Sigmoid colon (tissue), 4 donors: ENCODE results near the gene CEP70.
"Not testable (repeated sequence)": the region's sequence is repeated elsewhere in the genome, so short reads cannot be mapped to it uniquely, and the experiment has no call there.

ENCODE experiments used
- POLR2AphosphoS5 ChIP-seq, 4 donors: sonication (generic); formaldehyde crosslinking; IDR thresholded peaks; one replicate each; pipeline ENCODE4 v1.6.1; 2017; ENCODE audit warnings: antibody characterized with exemption in 4 of 4
- TF ChIP-seq, protein P1 (sequence below), 4 experiments: fragments of 450-650 bp in 3 of 4; fragments of 200-600 bp in 1 of 4; IDR thresholded peaks; one replicate each; pipeline ENCODE4 v1.5.1; 2016 to 2019; ENCODE audit warnings: antibody characterized with exemption in 4 of 4, mild to moderate bottlenecking in 3 of 4, moderate library complexity in 2 of 4

- TF ChIP-seq, protein P1, sequence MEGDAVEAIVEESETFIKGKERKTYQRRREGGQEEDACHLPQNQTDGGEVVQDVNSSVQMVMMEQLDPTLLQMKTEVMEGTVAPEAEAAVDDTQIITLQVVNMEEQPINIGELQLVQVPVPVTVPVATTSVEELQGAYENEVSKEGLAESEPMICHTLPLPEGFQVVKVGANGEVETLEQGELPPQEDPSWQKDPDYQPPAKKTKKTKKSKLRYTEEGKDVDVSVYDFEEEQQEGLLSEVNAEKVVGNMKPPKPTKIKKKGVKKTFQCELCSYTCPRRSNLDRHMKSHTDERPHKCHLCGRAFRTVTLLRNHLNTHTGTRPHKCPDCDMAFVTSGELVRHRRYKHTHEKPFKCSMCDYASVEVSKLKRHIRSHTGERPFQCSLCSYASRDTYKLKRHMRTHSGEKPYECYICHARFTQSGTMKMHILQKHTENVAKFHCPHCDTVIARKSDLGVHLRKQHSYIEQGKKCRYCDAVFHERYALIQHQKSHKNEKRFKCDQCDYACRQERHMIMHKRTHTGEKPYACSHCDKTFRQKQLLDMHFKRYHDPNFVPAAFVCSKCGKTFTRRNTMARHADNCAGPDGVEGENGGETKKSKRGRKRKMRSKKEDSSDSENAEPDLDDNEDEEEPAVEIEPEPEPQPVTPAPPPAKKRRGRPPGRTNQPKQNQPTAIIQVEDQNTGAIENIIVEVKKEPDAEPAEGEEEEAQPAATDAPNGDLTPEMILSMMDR (IDR thresholded peaks at IDR 0.05), result not testable (repeated sequence)
- TF ChIP-seq POLR2AphosphoS5 (IDR thresholded peaks at IDR 0.05), result not testable (repeated sequence)
These were observed 107.5 kb downstream of the CEP70 start for GRCh38 chr3:138486580-138486979.
